MG63 (cell line): ENCODE data around the gene IL12RB1. TPM values are rescaled to one million over a fixed set of nuclear protein-coding genes. Genes with fewer than 3 reads are reported as not detected.
"Not testable (repeated sequence)": the region's sequence is repeated elsewhere in the genome, so short reads cannot be mapped to it uniquely, and the experiment has no call there.

Experiments used
- DNase-seq: peaks from one replicate; pipeline ENCODE4 v3.0.0-alpha.2; 2020
- H3K27me3 ChIP-seq: fragments of 250-450 bp; sonication (Bioruptor Pico); 2 replicates; pipeline ENCODE4 v1.5.1; 2020; ENCODE audit warnings: mild to moderate bottlenecking, moderate library complexity
- H3K36me3 ChIP-seq: fragments of 250-450 bp; sonication (Bioruptor Pico); 2 replicates; pipeline ENCODE4 v1.5.1; 2020; ENCODE audit warnings: mild to moderate bottlenecking, moderate library complexity
- H3K4me3 ChIP-seq: fragments of 250-450 bp; sonication (Bioruptor Pico); 2 replicates; pipeline ENCODE4 v1.5.1; 2020; ENCODE audit warnings: mild to moderate bottlenecking, moderate library complexity
- H3K9me3 ChIP-seq: fragments of 250-450 bp; sonication (Bioruptor Pico); 2 replicates; pipeline ENCODE4 v1.5.1; 2020; ENCODE audit warnings: mild to moderate bottlenecking, moderate library complexity
- total RNA-seq: library from RNA; depleted of rRNA; stranded (reverse); fragments of >200 nt; shearing (Covaris generic); gene quantifications from 2 replicates; pipeline ENCODE4 v1.2.3, GENCODE V29; 2014; ENCODE audit warnings: low replicate concordance

IL12RB1 gene
- total RNA-seq, 1 experiment from 2014 or later: not detected

GRCh38 chr19:18098891-18099622, 12.3 kb upstream of the IL12RB1 start:
- H3K4me3 ChIP-seq: no peak overlapping the region

GRCh38 chr19:18097993-18098890, 11.5 kb upstream of the IL12RB1 start:
- Histone ChIP-seq H3K9me3 (no peaks in the 10 kb centered on the region), H3K4me3 (peak overlapping the region; percentile 49), H3K27me3 (no peaks in the 10 kb centered on the region; the same call in 1 of the 2 replicates), H3K36me3 (no peaks in the 10 kb centered on the region)
- no peak for DNase-seq

More at GRCh38 chr19:18098891-18099622, 12.3 kb upstream of the IL12RB1 start:
- H3K36me3 ChIP-seq: no peaks in the 10 kb centered on the region
- H3K9me3 ChIP-seq: no peaks in the 10 kb centered on the region
- DNase-seq: no peak
- H3K27me3 ChIP-seq: no peaks in the 10 kb centered on the region; the same call in 1 of the 2 replicates

GRCh38 chr19:18097217-18097992, 10.7 kb upstream of the IL12RB1 start, which contains the start of gene MAST3:
Gene MAST3, plus strand, starts transcription at chr19:18097778. Its CDS starts 15 bp downstream, at chr19:18097793.
- Histone ChIP-seq H3K9me3 (no peaks in the 10 kb centered on the region), H3K36me3 (no peaks in the 10 kb centered on the region), H3K4me3 (peak within 1 kb of the TSS; percentile 49), H3K27me3 (no peaks in the 10 kb centered on the region; the same call in 1 of the 2 replicates)
- DNase-seq: peak; percentile 89

GRCh38 chr19:18096258-18096657, 9.5 kb upstream of the IL12RB1 start:
- Histone ChIP-seq H3K9me3 (no peaks in the 10 kb centered on the region), H3K27me3 (no peaks in the 10 kb centered on the region; the same call in 1 of the 2 replicates), H3K36me3 (no peaks in the 10 kb centered on the region), H3K4me3 (no peak overlapping the region)
- DNase-seq: no peak

GRCh38 chr19:18093439-18094161, 6.9 kb upstream of the IL12RB1 start:
- no peaks in the 10 kb centered on the region for H3K36me3 ChIP-seq

GRCh38 chr19:18091217-18091608, 4.5 kb upstream of the IL12RB1 start:
- Histone ChIP-seq H3K4me3 (no peak overlapping the region), H3K36me3 (no peaks in the 10 kb centered on the region), H3K9me3 (no peaks in the 10 kb centered on the region), H3K27me3 (no peaks in the 10 kb centered on the region)
- DNase-seq: no peak

More at GRCh38 chr19:18093439-18094161, 6.9 kb upstream of the IL12RB1 start:
- peak; percentile 60 for DNase-seq
- H3K27me3 ChIP-seq: no peaks in the 10 kb centered on the region; the same call in 1 of the 2 replicates
- H3K9me3 ChIP-seq: no peaks in the 10 kb centered on the region
- no peak overlapping the region for H3K4me3 ChIP-seq

GRCh38 chr19:18090545-18091216, 3.9 kb upstream of the IL12RB1 start:
- Histone ChIP-seq H3K4me3 (no peak overlapping the region), H3K36me3 (no peaks in the 10 kb centered on the region), H3K27me3 (no peaks in the 10 kb centered on the region), H3K9me3 (no peaks in the 10 kb centered on the region)
- no peak for DNase-seq

GRCh38 chr19:18089726-18090125, 3.0 kb upstream of the IL12RB1 start:
- Histone ChIP-seq H3K27me3 (no peaks in the 10 kb centered on the region), H3K4me3 (no peak overlapping the region), H3K9me3 (no peaks in the 10 kb centered on the region), H3K36me3 (no peaks in the 10 kb centered on the region)
- no peak for DNase-seq

GRCh38 chr19:18089096-18089541, 2.4 kb upstream of the IL12RB1 start:
- not testable (repeated sequence) for DNase-seq, H3K9me3 ChIP-seq, H3K27me3 ChIP-seq, H3K36me3 ChIP-seq, H3K4me3 ChIP-seq

GRCh38 chr19:18085702-18086457, 854 bp downstream of the IL12RB1 start:
- H3K27me3 ChIP-seq: peaks cover 1% of the 10 kb centered on the region; the same call in 1 of the 2 replicates
- no peak overlapping the region for H3K4me3 ChIP-seq
- no peaks in the 10 kb centered on the region for H3K36me3 ChIP-seq
- H3K9me3 ChIP-seq: no peaks in the 10 kb centered on the region
- no peak for DNase-seq

- Histone ChIP-seq H3K4me3 (no peak overlapping the region), H3K27me3 (peaks cover 3% of the 10 kb centered on the region; the same call in 1 of the 2 replicates), H3K36me3 (no peaks in the 10 kb centered on the region), H3K9me3 (no peaks in the 10 kb centered on the region)
- no peak for DNase-seq
Measured at GRCh38 chr19:18083929-18084684, 2.6 kb downstream of the IL12RB1 start.

GRCh38 chr19:18074192-18074591, 12.5 kb downstream of the IL12RB1 start:
- DNase-seq: no peak
- no peaks in the 10 kb centered on the region; the same call in 1 of the 2 replicates for H3K27me3 ChIP-seq
- H3K36me3 ChIP-seq: no peaks in the 10 kb centered on the region
- no peak overlapping the region for H3K4me3 ChIP-seq
- H3K9me3 ChIP-seq: no peaks in the 10 kb centered on the region

GRCh38 chr19:18073197-18073596, 13.5 kb downstream of the IL12RB1 start:
- Histone ChIP-seq H3K36me3 (no peaks in the 10 kb centered on the region), H3K27me3 (no peaks in the 10 kb centered on the region; the same call in 1 of the 2 replicates), H3K4me3 (no peak overlapping the region), H3K9me3 (no peaks in the 10 kb centered on the region)
- no peak for DNase-seq

- H3K9me3 ChIP-seq: no peaks in the 10 kb centered on the region
- no peak for DNase-seq
- no peak overlapping the region for H3K4me3 ChIP-seq
- H3K36me3 ChIP-seq: no peaks in the 10 kb centered on the region
- no peaks in the 10 kb centered on the region; the same call in 1 of the 2 replicates for H3K27me3 ChIP-seq
Measured at GRCh38 chr19:18072335-18072734, 14.4 kb downstream of the IL12RB1 start.
